MM.1S (cell line): ENCODE measurements around the gene PARD3.
"Not testable (repeated sequence)": the region's sequence is repeated elsewhere in the genome, so short reads cannot be mapped to it uniquely, and the experiment has no call there.

Experiments used
- DNase-seq: peaks from one replicate; pipeline ENCODE4 v3.0.0-alpha.2; 2015
- H2AFZ ChIP-seq: fragments of 300-600 bp; sonication (generic); 2 replicates; pipeline ENCODE4 v1.6.0; 2016; ENCODE audit warnings: antibody characterized with exemption, low read length
- H3F3A ChIP-seq: fragments of 300-600 bp; sonication (generic); 2 replicates; pipeline ENCODE4 v1.6.1; 2016; ENCODE audit warnings: mild to moderate bottlenecking, antibody characterized with exemption, low read length, moderate library complexity, mixed read lengths; ENCODE audit not compliant: insufficient read depth
- H3K27ac ChIP-seq: fragments of 300-600 bp; sonication (generic); 2 replicates; pipeline ENCODE4 v1.5.1; 2016; ENCODE audit warnings: mild to moderate bottlenecking, low read length
- H3K27me3 ChIP-seq: fragments of 300-600 bp; sonication (generic); replicated peaks from 2 replicates; pipeline ENCODE4 v1.6.0; 2016; ENCODE audit warnings: low read length; ENCODE audit not compliant: insufficient read depth
- H3K36me3 ChIP-seq: fragments of 300-600 bp; sonication (generic); replicated peaks from 2 replicates; pipeline ENCODE4 v1.6.1; 2016; ENCODE audit warnings: mild to moderate bottlenecking, low read length, mixed read lengths; ENCODE audit not compliant: insufficient read depth
- H3K4me1 ChIP-seq: fragments of 300-600 bp; sonication (generic); 2 replicates; pipeline ENCODE4 v1.6.1; 2016; ENCODE audit warnings: low read length, mixed read lengths
- H3K4me2 ChIP-seq: fragments of 300-600 bp; sonication (generic); 2 replicates; pipeline ENCODE4 v1.6.0; 2016; ENCODE audit warnings: low read depth, low read length
- H3K4me3 ChIP-seq: fragments of 300-600 bp; sonication (generic); 2 replicates; pipeline ENCODE4 v1.5.1; 2016; ENCODE audit warnings: low read length, mixed read lengths
- H3K79me2 ChIP-seq: fragments of 300-600 bp; sonication (generic); 2 replicates; pipeline ENCODE4 v1.6.1; 2016; ENCODE audit warnings: mixed run types, low read length, mixed read lengths
- H3K9ac ChIP-seq: fragments of 300-600 bp; sonication (generic); 2 replicates; pipeline ENCODE4 v1.6.1; 2016; ENCODE audit warnings: low read length, mixed read lengths
- H3K9me2 ChIP-seq: fragments of 300-600 bp; sonication (generic); replicated peaks from 2 replicates; pipeline ENCODE4 v1.6.1; 2016; ENCODE audit warnings: mild to moderate bottlenecking, low read length, mixed read lengths; ENCODE audit not compliant: insufficient read depth
- H3K9me3 ChIP-seq: fragments of 300-600 bp; sonication (generic); replicated peaks from 2 replicates; pipeline ENCODE4 v1.6.1; 2016; ENCODE audit warnings: mild to moderate bottlenecking, low read length, mixed read lengths; ENCODE audit not compliant: insufficient read depth
- H4K20me1 ChIP-seq: fragments of 300-600 bp; sonication (generic); 2 replicates; pipeline ENCODE4 v1.6.1; 2016; ENCODE audit warnings: mild to moderate bottlenecking, low read length, moderate library complexity, mixed read lengths; ENCODE audit not compliant: insufficient read depth
- CTCF ChIP-seq: fragments of 300-600 bp; sonication (generic); IDR thresholded peaks from 2 replicates; pipeline ENCODE4 v1.5.1; 2016; ENCODE audit warnings: antibody characterized with exemption, low read length, mixed read lengths
- EZH2 ChIP-seq: fragments of 300-600 bp; sonication (generic); optimal IDR thresholded peaks from 2 replicates; pipeline ENCODE3; 2017; ENCODE audit warnings: low read depth, mild to moderate bottlenecking, antibody characterized with exemption, low read length, mixed read lengths
- EZH2phosphoT487 ChIP-seq: fragments of 300-600 bp; sonication (generic); IDR thresholded peaks from 2 replicates; pipeline ENCODE4 v1.6.1; 2018; ENCODE audit warnings: antibody characterized with exemption, low read length

PARD3 gene

GRCh38 chr10:34757933-34758332 is 57.2 kb downstream of the PARD3 start:
- peaks cover 93% of the 10 kb centered on the region for H3K79me2 ChIP-seq
- H3K4me1 ChIP-seq = peaks cover 34% of the 10 kb centered on the region
- H3K9ac ChIP-seq = no peak overlapping the region
- no peaks in the 10 kb centered on the region for H3K27me3 ChIP-seq
- no peak for DNase-seq
- no peaks in the 10 kb centered on the region for H3F3A ChIP-seq
- no peaks in the 10 kb centered on the region for H3K9me3 ChIP-seq
- H3K4me3 ChIP-seq = no peak overlapping the region
- no peak overlapping the region for H3K27ac ChIP-seq
- H3K36me3 ChIP-seq = no peaks in the 10 kb centered on the region
- no peak overlapping the region for H2AFZ ChIP-seq
- H3K9me2 ChIP-seq = no peaks in the 10 kb centered on the region
- H3K4me2 ChIP-seq = no peak overlapping the region
- H4K20me1 ChIP-seq = no peaks in the 10 kb centered on the region
- no peak for TF ChIP-seq EZH2
- no peak for TF ChIP-seq CTCF
- TF ChIP-seq EZH2phosphoT487 = no peak

- H3K9me2 ChIP-seq, H3K36me3 ChIP-seq, H3K4me3 ChIP-seq, H4K20me1 ChIP-seq, H3K4me2 ChIP-seq, H3K27me3 ChIP-seq, H3K9ac ChIP-seq, H3K9me3 ChIP-seq, H3K27ac ChIP-seq, H2AFZ ChIP-seq, H3F3A ChIP-seq, DNase-seq: not testable (repeated sequence)
- Histone ChIP-seq H3K79me2 (peaks cover 93% of the 10 kb centered on the region), H3K4me1 (peaks cover 40% of the 10 kb centered on the region)
These were observed 57.9 kb downstream of the PARD3 start for GRCh38 chr10:34757181-34757580.

- no peaks in the 10 kb centered on the region for H3K27me3 ChIP-seq
- H3K36me3 ChIP-seq = no peaks in the 10 kb centered on the region
- TF ChIP-seq EZH2phosphoT487 (no peak), EZH2 (no peak), CTCF (no peak)
- peaks cover 94% of the 10 kb centered on the region for H3K79me2 ChIP-seq
- no peaks in the 10 kb centered on the region for H3K9me2 ChIP-seq
- no peak for DNase-seq
- H3K9me3 ChIP-seq = no peaks in the 10 kb centered on the region
- peaks cover 40% of the 10 kb centered on the region for H3K4me1 ChIP-seq
- H4K20me1 ChIP-seq = no peaks in the 10 kb centered on the region
- no peak overlapping the region for H3K27ac ChIP-seq
- H3K4me3 ChIP-seq = no peak overlapping the region
- no peak overlapping the region for H3K4me2 ChIP-seq
- no peak overlapping the region for H2AFZ ChIP-seq
- no peaks in the 10 kb centered on the region for H3F3A ChIP-seq
- H3K9ac ChIP-seq = no peak overlapping the region
These were observed 58.5 kb downstream of the PARD3 start for GRCh38 chr10:34756584-34756983.

GRCh38 chr10:34753014-34753757 is 61.9 kb downstream of the PARD3 start:
- no peak overlapping the region for H3K9ac ChIP-seq
- peaks cover 26% of the 10 kb centered on the region for H3K4me1 ChIP-seq
- no peak for DNase-seq
- no peaks in the 10 kb centered on the region for H3K9me2 ChIP-seq
- no peaks in the 10 kb centered on the region for H3K27me3 ChIP-seq
- H3K4me2 ChIP-seq = peak overlapping the region; percentile 35
- H3K4me3 ChIP-seq = no peak overlapping the region
- no peaks in the 10 kb centered on the region for H3F3A ChIP-seq
- H3K27ac ChIP-seq = peak overlapping the region; percentile 0; the same call in 1 of the 2 replicates
- 0 out of 2 replicates have a peak, but pooled peaks cover 3% of the 10 kb centered on the region for H4K20me1 ChIP-seq
- no peaks in the 10 kb centered on the region for H3K36me3 ChIP-seq
- TF ChIP-seq CTCF = no peak
- TF ChIP-seq EZH2phosphoT487 = no peak
- TF ChIP-seq EZH2 = no peak
- H3K79me2 ChIP-seq = peaks cover 94% of the 10 kb centered on the region
- H3K9me3 ChIP-seq = no peaks in the 10 kb centered on the region
- H2AFZ ChIP-seq = no peak overlapping the region
